Lower leg skin (tissue), 3 donors: ENCODE results near the gene EPHB3.

ENCODE experiments used
- CTCF ChIP-seq, 3 donors: fragments of 450-650 bp; IDR thresholded peaks; one replicate each; pipeline ENCODE4 v1.5.1; 2016; ENCODE audit warnings: antibody characterized with exemption in 3 of 3, mild to moderate bottlenecking in 3 of 3, moderate library complexity in 2 of 3
- POLR2A ChIP-seq, 2 donors: fragments of 450-650 bp; IDR thresholded peaks; one replicate each; pipeline ENCODE4 v1.6.1; 2016 to 2017; ENCODE audit warnings: antibody characterized with exemption in 2 of 2, mild to moderate bottlenecking in 1 of 2, moderate library complexity in 1 of 2

- TF ChIP-seq POLR2A (IDR thresholded peaks at IDR 0.05) (no peak), CTCF (IDR thresholded peaks at IDR 0.05) (no peak)
These were observed 34.1 kb downstream of the EPHB3 start for GRCh38 chr3:184595726-184596125.
